HG03097 (cell line): ENCODE results near the gene SFMBT2.
"Not testable (repeated sequence)": the region's sequence is repeated elsewhere in the genome, so short reads cannot be mapped to it uniquely, and the experiment has no call there.

Source experiments
- ATAC-seq: cut with Tn5 transposase; IDR thresholded peaks from one replicate; pipeline ENCODE4 v1.9.1; 2021; ENCODE audit not compliant: unreplicated experiment, low FRiP score

SFMBT2 gene

GRCh38 chr10:7193369-7193768 is 217.5 kb downstream of the SFMBT2 start:
- no peak for ATAC-seq

- no peak for ATAC-seq
Observed at GRCh38 chr10:7192831-7193361, 217.9 kb downstream of the SFMBT2 start.

- ATAC-seq: no peak
Observed at GRCh38 chr10:7192061-7192460, 218.8 kb downstream of the SFMBT2 start.

GRCh38 chr10:7190772-7191171 is 220.1 kb downstream of the SFMBT2 start:
- not testable (repeated sequence) for ATAC-seq

- ATAC-seq: no peak
Observed at GRCh38 chr10:7189909-7190308, 220.9 kb downstream of the SFMBT2 start.

GRCh38 chr10:7188456-7189050 is 222.3 kb downstream of the SFMBT2 start:
- ATAC-seq: no peak

GRCh38 chr10:7186387-7187018 is 224.3 kb downstream of the SFMBT2 start:
- ATAC-seq: no peak

- ATAC-seq: no peak
Observed at GRCh38 chr10:7185367-7185690, 225.5 kb downstream of the SFMBT2 start.

- peak; percentile 53 for ATAC-seq
Observed at GRCh38 chr10:7184660-7185366, 226.0 kb downstream of the SFMBT2 start.

- ATAC-seq: not testable (repeated sequence)
Observed at GRCh38 chr10:7184116-7184515, 226.7 kb downstream of the SFMBT2 start.

- ATAC-seq: not testable (repeated sequence)
Observed at GRCh38 chr10:7182327-7182726, 228.5 kb downstream of the SFMBT2 start.

GRCh38 chr10:7181420-7181819 is 229.4 kb downstream of the SFMBT2 start:
- ATAC-seq: no peak

- ATAC-seq: no peak
Observed at GRCh38 chr10:7179536-7179935, 231.3 kb downstream of the SFMBT2 start.

- ATAC-seq: no peak
Observed at GRCh38 chr10:7173948-7174347, 236.9 kb downstream of the SFMBT2 start.

- ATAC-seq: no peak
Observed at GRCh38 chr10:7171825-7172224, 239.0 kb downstream of the SFMBT2 start.

GRCh38 chr10:7170626-7171322 is 240.1 kb downstream of the SFMBT2 start:
- ATAC-seq: no peak

- ATAC-seq: no peak
Observed at GRCh38 chr10:7168414-7168813, 242.4 kb downstream of the SFMBT2 start.

GRCh38 chr10:7165500-7166177 is 245.2 kb downstream of the SFMBT2 start:
- no peak for ATAC-seq

GRCh38 chr10:7164955-7165354 is 245.9 kb downstream of the SFMBT2 start:
- ATAC-seq: no peak

- no peak for ATAC-seq
Observed at GRCh38 chr10:7162331-7162730, 248.5 kb downstream of the SFMBT2 start.
